ENCODE data around the gene SMARCB1.
"Not testable (repeated sequence)": the region's sequence is repeated elsewhere in the genome, so short reads cannot be mapped to it uniquely, and the experiment has no call there.

The SMARCB1 gene

GRCh38 chr22:23841736-23842445, 55.1 kb downstream of the SMARCB1 start:
- H3K4me3 ChIP-seq (ENCODE audit: low read depth, low read length): no peak overlapping the region

DNA sequence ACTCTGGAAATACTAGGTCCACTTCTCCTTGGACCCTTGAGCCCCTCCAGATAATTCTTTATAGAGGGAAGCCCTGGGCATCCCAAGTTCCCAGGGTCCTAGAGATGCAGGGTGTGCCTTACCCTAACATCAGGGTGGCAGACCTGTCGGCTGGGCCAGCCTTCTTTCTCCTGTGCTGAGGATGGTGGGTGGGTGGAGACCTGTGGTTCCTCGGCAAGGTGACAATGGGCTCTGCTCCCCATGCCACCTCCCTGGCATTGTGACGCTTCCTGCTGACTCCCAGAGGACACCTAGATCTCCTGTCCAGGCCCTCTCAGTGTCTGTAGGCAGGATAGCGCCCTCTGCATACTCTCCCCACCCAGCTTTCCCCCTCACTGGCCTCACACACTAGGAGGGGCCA, 55.8 kb downstream of the SMARCB1 start:
- no peak overlapping the region for H3K4me3 ChIP-seq (ENCODE audit: low read depth, low read length)

GRCh38 chr22:23844739-23845202, 58.0 kb downstream of the SMARCB1 start:
- no peak overlapping the region for H3K4me3 ChIP-seq (ENCODE audit: low read depth, low read length)

- H3K4me3 ChIP-seq (ENCODE audit: low read depth, low read length): no peak overlapping the region
Measured at GRCh38 chr22:23845265-23846080, 58.7 kb downstream of the SMARCB1 start.

- H3K4me3 ChIP-seq (ENCODE audit: low read depth, low read length): no peak overlapping the region
Measured at GRCh38 chr22:23846081-23846469, 59.3 kb downstream of the SMARCB1 start.

DNA sequence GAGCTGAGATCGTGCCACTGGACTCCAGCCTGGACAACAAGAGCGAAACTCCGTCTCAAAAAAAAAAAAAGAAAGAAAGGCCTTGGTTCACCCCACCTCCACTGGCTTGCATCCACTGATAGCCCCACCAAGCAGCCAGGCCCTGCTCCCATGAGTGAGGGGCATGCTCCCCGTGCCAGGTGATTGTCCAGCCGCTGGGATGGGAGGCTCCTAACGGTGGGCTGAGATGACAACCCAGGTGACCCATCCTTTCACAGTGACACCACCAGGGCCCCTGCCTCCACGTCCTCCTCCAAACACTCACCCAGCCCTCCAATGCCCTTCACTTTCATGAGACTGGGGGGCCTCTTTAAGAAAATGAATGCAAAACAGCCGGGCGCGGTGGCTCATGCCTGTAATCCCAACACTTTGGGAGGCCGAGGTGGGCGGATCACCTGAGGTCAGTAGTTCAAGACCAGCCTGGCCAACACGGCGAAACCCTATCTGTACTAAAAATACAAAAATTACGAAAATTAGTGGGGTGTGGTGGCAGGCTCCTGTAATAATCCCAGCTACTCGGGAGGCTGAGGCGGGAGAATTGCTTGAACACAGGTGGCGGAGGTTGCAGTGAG, 60.6 kb downstream of the SMARCB1 start:
- H3K4me3 ChIP-seq (ENCODE audit: low read depth, low read length): no peak overlapping the region

DNA sequence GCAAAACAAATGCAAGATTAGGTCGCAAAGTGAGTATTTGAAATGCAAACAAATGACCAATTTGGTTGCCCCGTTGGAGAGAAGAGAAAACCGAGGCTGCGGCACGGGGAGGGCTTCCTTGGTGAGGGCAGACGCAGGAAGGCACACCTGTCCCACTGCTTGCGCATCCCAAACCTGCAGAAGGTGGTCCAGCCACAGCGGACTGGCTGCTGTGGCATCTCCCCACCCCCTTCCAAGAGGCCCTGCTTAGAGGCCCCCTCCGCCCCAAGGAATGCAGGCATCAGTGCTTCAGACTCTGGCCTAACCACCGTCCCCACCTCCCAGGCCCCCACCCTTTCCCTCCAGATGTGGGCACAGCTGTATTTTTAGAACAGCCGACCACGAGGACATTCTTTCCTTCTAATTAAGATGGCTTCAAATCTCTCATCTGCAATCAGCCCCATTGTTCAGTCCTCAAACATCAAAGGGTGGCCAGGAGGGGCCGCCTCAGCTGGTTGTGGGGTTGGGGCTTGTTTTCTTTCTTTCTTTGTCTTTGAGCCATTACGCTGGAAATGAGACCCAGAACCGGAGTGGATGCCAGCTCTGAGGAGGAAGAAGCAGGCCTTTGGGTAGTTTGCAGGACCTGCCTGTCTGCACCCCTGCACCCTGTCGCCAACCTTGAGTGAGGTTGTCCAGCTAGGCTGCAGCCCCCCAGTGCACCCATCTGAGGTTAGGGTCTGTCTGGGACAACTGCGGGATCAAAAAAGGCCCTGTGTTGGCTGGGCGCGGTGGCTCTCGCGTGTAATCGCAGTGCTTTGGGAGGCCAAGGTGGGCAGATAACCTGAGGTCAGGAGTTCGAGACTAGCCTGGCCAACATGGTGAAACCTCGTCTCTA, 61.5 kb downstream of the SMARCB1 start:
- H3K4me3 ChIP-seq (ENCODE audit: low read depth, low read length): no peak overlapping the region

DNA sequence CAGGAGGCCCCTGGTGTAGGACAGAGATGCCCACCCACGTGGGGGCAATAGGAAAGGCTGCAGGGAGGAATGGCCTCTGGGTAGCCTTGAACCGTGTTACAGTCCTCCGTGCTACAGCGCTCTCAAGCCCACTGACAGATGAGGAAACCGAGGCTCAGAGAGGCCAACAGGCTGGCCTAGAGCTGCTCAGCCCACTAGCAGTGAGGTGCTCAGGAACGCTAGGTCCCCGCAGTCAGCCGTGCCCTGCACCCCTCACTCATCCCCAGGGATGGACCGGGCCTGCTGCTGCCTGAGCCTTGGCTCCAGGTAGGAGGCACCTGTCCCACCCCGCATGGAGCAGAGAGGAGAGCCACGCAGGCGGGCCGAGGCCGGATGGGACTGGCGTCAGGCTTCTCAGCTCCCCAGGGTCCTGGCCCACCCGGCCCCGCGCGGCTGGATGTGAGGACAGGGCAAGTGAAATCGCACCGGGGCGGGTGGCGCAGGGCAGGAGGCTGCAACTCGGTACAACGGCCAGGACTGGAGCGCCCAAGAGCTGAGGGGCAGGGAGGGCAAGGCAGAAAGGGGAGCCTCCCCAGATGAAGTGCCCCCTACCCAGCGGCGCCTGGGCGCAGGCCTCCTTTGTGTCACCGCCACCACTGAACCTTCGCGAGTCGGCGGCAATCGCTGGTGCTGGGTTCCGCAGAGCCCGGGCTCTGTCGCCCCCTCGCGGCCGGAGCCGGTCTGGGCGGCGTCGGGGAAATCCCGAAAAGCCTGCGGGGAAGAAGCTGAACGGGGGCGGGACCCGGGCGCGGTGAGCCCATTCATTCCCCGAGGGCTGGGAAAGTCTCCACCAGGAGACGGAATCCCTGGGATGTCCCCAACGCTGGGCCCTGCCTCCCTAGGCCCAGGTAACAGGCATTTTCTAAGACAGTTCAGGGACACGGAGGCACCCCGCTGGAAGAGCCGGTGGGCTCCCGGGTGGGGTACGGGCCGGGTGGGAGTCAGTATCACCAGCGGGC, 62.5 kb downstream of the SMARCB1 start:
- no peak overlapping the region for H3K4me3 ChIP-seq (ENCODE audit: low read depth, low read length)

DNA sequence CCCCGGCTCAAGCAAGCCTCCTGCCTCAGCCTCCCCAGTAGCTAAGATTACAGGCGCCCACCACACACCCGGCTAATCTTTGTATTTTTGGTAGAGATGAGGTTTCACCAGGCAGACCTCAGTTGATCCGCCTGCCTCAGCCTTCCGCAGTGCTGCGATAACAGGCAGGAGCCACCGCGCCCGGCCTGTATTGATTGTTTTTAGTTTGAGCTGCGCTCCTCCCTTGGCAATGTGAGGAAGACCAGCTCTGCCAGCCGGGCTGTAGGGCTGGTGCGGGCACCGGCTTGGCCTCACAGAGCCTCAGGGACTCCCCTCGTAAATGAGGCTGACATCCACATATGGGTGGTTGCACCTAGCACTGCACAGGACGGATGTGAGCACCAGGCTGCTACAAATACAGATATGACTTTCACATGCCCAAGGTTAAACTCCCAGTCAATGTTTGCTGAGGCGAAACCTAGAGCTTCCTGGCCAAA, 63.4 kb downstream of the SMARCB1 start:
- no peak overlapping the region for H3K4me3 ChIP-seq (ENCODE audit: low read depth, low read length)

DNA sequence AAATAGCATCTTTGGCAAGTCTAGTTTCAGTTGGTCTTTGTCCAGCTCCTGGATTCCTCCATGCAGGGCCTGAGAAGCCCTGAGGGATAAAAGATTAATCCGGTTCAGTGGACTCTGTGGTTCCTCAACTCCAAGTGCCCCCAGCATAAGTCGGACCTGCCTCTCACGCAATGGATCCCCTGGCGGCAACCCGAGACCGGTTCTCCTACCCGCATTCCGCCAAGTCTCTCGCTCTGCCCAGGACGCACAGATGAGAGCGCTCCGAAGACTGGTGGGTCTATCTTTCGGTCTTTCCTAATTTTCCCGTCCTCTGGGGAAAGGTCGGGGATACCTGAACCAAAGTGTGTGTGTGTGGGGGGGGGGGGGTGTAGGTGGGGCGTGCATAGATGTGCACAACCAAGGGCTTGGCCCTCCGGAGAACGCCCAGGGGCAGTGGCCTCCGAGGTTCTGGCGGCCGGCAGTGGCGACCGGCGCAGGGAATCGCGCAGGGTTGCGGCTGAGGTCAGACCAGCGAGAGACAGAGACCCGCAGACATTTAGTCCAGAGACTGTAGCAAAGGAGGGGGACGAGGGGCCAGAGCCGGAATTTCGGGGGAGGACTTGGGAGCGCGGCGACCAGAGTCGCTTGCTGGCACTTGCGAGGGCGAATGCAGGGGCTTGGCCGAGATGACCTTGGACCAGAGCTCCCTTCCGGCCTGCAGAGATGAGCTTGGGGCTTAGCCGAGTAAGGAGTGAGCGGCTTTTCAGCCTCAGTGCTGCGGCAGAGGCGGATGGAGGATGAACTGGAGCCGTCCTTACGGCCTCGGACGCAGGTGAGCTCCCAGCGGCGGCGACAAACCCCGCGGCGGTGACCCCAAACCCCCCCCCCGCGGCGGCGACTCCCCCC, 70.2 kb downstream of the SMARCB1 start:
- H3K4me3 ChIP-seq (ENCODE audit: low read depth, low read length): peak overlapping the region; percentile 80

DNA sequence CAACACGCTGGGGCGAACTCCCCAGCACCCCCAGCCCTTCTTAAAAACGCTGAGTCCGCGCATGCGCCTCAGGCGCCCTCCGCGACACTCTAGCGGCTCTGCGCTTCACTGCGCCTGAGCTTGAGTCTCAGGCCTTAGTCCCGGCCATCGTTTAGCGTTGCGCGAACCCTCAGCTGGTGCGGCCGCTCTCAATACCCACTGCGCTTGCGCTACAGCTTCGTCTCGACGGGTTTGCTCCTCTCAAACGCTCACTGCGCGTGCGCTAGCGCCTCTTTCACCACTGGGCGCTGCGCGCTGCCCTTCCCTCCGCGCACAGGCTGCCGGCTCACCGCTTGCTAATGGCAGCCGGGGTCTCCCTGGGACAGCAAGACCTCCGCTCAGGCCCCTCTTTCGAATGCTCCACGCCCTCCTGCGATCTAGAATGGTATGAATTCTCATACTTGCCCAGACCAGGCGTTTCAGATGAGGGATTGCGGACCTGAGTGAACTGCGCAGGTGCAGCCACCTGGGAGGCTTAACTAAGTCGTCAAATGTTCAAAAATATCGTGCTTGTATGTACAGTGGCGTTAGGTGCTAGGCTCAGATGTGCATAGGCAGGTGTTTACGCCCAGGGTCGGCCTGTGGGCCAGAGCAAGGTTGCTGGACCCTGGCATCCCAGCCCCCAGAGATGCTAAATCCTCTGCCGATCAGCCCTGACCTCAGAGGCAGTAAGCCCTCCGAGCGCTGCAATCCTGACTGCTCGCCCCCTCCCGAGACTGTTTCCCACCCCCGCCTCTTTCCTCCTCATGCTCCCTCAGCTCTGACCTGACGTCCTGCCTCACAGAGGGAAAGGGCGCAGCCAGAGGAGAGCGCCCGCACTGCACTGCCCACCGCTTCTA, 71.1 kb downstream of the SMARCB1 start, which contains the start of gene SLC2A11:
Gene SLC2A11 (plus strand): TSS at position 270 of the 878 bp plus-strand sequence. CDS start 125 bp downstream, at position 395.
- peak within 1 kb of the TSS; percentile 80 for H3K4me3 ChIP-seq (ENCODE audit: low read depth, low read length)

DNA sequence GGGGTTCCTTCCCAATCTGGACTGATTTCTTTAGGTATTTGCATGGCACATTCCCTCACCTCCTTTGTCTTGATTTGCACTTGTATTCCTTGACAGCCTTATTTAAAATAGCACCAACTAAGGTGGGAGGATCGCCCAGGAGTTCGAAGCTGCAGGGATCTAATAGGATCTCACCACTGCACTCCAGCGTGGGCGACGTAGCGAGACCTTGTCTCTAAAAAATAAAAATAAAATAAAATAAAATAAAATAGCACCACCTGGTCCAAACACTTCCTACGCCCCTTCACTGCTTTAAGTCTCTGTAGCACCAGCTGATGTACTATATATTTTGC, 71.7 kb downstream of the SMARCB1 start:
- H3K4me3 ChIP-seq (ENCODE audit: low read depth, low read length): peak overlapping the region; percentile 80

- no peak overlapping the region for H3K4me3 ChIP-seq (ENCODE audit: low read depth, low read length)
Measured at GRCh38 chr22:23859201-23859600, 72.4 kb downstream of the SMARCB1 start.

GRCh38 chr22:23860187-23860586, 73.4 kb downstream of the SMARCB1 start:
- not testable (repeated sequence) for H3K4me3 ChIP-seq (ENCODE audit: low read depth, low read length)

GRCh38 chr22:23862103-23862502, 75.3 kb downstream of the SMARCB1 start:
- no peak overlapping the region for H3K4me3 ChIP-seq (ENCODE audit: low read depth, low read length)

GRCh38 chr22:23864499-23865154, 77.9 kb downstream of the SMARCB1 start:
- not testable (repeated sequence) for H3K4me3 ChIP-seq (ENCODE audit: low read depth, low read length)

GRCh38 chr22:23868580-23868979, 81.8 kb downstream of the SMARCB1 start:
- no peak overlapping the region for H3K4me3 ChIP-seq (ENCODE audit: low read depth, low read length)

Measured in iPS-11a (cell line).